Measurements from ENCODE around the gene TAS2R60. TPM values are rescaled to one million over a fixed set of nuclear protein-coding genes. Genes with fewer than 3 reads are reported as not detected.

Gene TAS2R60
- polyA plus RNA-seq, 3 donors = 0.35 TPM; not detected in 2

DNA sequence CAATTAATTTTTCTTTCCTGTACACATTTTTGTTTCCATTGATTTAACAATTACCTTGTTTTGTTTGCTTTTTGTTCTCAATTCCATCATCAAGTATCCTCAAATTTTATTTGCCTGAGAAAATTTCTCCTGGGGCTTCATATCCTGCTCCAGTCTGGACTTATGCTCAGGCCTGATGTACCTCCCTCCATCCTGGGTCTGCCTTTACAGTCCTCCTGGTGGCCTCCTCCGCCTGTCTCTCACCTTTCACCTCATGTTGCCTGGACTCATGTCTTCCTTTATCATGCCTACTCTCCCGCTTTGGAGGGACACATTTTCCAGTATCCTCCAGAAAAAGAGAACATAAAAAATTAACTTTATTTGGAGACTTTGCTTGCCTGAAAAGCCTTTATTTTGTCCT is 12.1 kb upstream of the TAS2R60 start:
- Histone ChIP-seq H3K36me3 (replicated peaks in 1 of 2; ENCODE audit: control insufficient read depth in 1 of 2, insufficient read depth in 2 of 2, low read length in 2 of 2) (peaks cover 0 to 17% of the 10 kb centered on the region in 2 donors), H2AFZ (ENCODE audit: insufficient read depth, low read depth, low read length, poor library complexity, severe bottlenecking) (no peak overlapping the region), H3K4me1 (ENCODE audit: control insufficient read depth in 1 of 2, insufficient read depth in 2 of 2, low read length in 2 of 2) (peaks cover 11 to 16% of the 10 kb centered on the region in 2 donors), H3K27me3 (ENCODE audit: control insufficient read depth in 2 of 2, insufficient read depth in 2 of 2, low read length in 2 of 2) (no peaks in the 10 kb centered on the region), H3K79me2 (ENCODE audit: insufficient read depth, low read length) (peaks cover 3% of the 10 kb centered on the region), H3K4me3 (replicated peaks in 1 of 3; ENCODE audit: low read depth in 2 of 3, low read length in 3 of 3) (no peak overlapping the region), H3K4me2 (replicated peaks; ENCODE audit: extremely low read depth, low read length, poor library complexity, severe bottlenecking) (no peak overlapping the region), H3K27ac (ENCODE audit: low read depth in 1 of 2, low read length in 2 of 2) (no peak overlapping the region), H3K9ac (ENCODE audit: insufficient read depth, low read length, poor library complexity, severe bottlenecking) (no peak overlapping the region), H3K9me3 (replicated peaks in 1 of 2; ENCODE audit: control insufficient read depth in 1 of 2, insufficient read depth in 1 of 2, low read length in 2 of 2) (no peaks in the 10 kb centered on the region), H4K20me1 (ENCODE audit: insufficient read depth, low read length) (no peaks in the 10 kb centered on the region)
- Mint-ChIP-seq H3K36me3 (peaks cover 10 to 30% of the 10 kb centered on the region in 2 donors), H3K4me1 (peaks cover 20% of the 10 kb centered on the region), H3K9me3 (peaks cover 0 to 2% (median 0%) of the 10 kb centered on the region in 7 donors), H3K4me3 (no peak overlapping the region), H3K27ac (peak overlapping the region in 1 of 7 donors; percentile 32), H3K27me3 (ENCODE audit: low read depth in 3 of 3) (no peaks in the 10 kb centered on the region)
- intact Hi-C loops (cut with micrococcal nuclease) = no loop called here
- 100% methylated on average over 1 of the region's 2 CpGs for WGBS (ENCODE audit: insufficient coverage)
- TF ChIP-seq, protein P1, sequence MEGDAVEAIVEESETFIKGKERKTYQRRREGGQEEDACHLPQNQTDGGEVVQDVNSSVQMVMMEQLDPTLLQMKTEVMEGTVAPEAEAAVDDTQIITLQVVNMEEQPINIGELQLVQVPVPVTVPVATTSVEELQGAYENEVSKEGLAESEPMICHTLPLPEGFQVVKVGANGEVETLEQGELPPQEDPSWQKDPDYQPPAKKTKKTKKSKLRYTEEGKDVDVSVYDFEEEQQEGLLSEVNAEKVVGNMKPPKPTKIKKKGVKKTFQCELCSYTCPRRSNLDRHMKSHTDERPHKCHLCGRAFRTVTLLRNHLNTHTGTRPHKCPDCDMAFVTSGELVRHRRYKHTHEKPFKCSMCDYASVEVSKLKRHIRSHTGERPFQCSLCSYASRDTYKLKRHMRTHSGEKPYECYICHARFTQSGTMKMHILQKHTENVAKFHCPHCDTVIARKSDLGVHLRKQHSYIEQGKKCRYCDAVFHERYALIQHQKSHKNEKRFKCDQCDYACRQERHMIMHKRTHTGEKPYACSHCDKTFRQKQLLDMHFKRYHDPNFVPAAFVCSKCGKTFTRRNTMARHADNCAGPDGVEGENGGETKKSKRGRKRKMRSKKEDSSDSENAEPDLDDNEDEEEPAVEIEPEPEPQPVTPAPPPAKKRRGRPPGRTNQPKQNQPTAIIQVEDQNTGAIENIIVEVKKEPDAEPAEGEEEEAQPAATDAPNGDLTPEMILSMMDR (IDR thresholded peaks at IDR 0.05) = no peak
- no peak for DNase-seq

DNA sequence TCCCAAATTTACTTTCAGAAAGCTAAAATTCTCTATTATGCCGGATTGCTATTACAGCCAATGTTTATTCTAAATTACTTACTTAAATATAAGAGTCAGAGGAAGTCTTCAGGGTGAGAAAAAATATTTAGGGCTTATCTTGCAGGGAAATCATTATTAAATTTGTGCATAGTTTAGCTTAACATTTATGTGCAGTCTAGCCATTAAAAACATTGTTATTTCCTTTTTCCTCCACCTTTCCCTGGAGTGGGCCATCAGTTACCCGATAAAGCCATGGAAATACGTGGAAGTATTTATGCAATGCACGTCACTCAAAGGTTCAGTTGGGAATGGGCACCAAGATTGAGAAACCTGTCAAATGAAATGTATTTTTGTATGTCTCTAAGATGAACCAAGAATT is 9.5 kb upstream of the TAS2R60 start:
- WGBS (ENCODE audit: insufficient coverage) = 87% methylated on average over 3 of the region's 4 CpGs
- DNase-seq = no peak
- no peaks in the 10 kb centered on the region for H3K27me3 Mint-ChIP-seq (ENCODE audit: low read depth in 3 of 3)

More for the DNA sequence above, 9.5 kb upstream of the TAS2R60 start:
- H3K4me1 Mint-ChIP-seq = peaks cover 29% of the 10 kb centered on the region
- H3K27ac Mint-ChIP-seq = no peak overlapping the region
- H3K79me2 ChIP-seq (ENCODE audit: insufficient read depth, low read length) = peaks cover 3% of the 10 kb centered on the region
- H3K36me3 ChIP-seq (replicated peaks in 1 of 2; ENCODE audit: control insufficient read depth in 1 of 2, insufficient read depth in 2 of 2, low read length in 2 of 2) = peaks cover 0 to 17% of the 10 kb centered on the region in 2 donors
- no peak overlapping the region for H3K4me3 Mint-ChIP-seq
- no peaks in the 10 kb centered on the region for H3K9me3 ChIP-seq (replicated peaks in 1 of 2; ENCODE audit: control insufficient read depth in 1 of 2, insufficient read depth in 1 of 2, low read length in 2 of 2)
- H2AFZ ChIP-seq (ENCODE audit: insufficient read depth, low read depth, low read length, poor library complexity, severe bottlenecking) = no peak overlapping the region
- peaks cover 15 to 26% of the 10 kb centered on the region in 2 donors for H3K4me1 ChIP-seq (ENCODE audit: control insufficient read depth in 1 of 2, insufficient read depth in 2 of 2, low read length in 2 of 2)
- intact Hi-C loops (cut with micrococcal nuclease) = no loop called here
- H3K4me3 ChIP-seq (replicated peaks in 1 of 3; ENCODE audit: low read depth in 2 of 3, low read length in 3 of 3) = no peak overlapping the region
- H3K36me3 Mint-ChIP-seq = peaks cover 14 to 33% of the 10 kb centered on the region in 2 donors
- H3K27me3 ChIP-seq (ENCODE audit: control insufficient read depth in 2 of 2, insufficient read depth in 2 of 2, low read length in 2 of 2) = no peaks in the 10 kb centered on the region
- TF ChIP-seq, protein P1 (IDR thresholded peaks at IDR 0.05) = no peak
- no peak overlapping the region for H3K9ac ChIP-seq (ENCODE audit: insufficient read depth, low read length, poor library complexity, severe bottlenecking)
- H3K4me2 ChIP-seq (replicated peaks; ENCODE audit: extremely low read depth, low read length, poor library complexity, severe bottlenecking) = no peak overlapping the region
- peaks cover 0 to 1% (median 0%) of the 10 kb centered on the region in 7 donors for H3K9me3 Mint-ChIP-seq
- no peak overlapping the region for H3K27ac ChIP-seq (ENCODE audit: low read depth in 1 of 2, low read length in 2 of 2)
- no peaks in the 10 kb centered on the region for H4K20me1 ChIP-seq (ENCODE audit: insufficient read depth, low read length)

All from CD14-positive monocyte (primary cell).